ENCODE results near the gene S100A10.
A peak's percentile ranks its signal among the peaks of the same experiment; 100 is the strongest.

Gene S100A10

GRCh38 chr1:151990856-151991198 lies 2.8 kb downstream of the S100A10 start:
- peak overlapping the region in 20 of 21 experiments; percentile 62 to 100 (median 99) for H3K27ac ChIP-seq

GRCh38 chr1:151990058-151990855 lies 3.4 kb downstream of the S100A10 start:
- peak overlapping the region in 4 of 7 experiments; percentile 65 to 89 (median 78) for H3K4me3 ChIP-seq
- H3K27ac ChIP-seq, result peak overlapping the region in 20 of 21 experiments; percentile 60 to 100 (median 99)

More at GRCh38 chr1:151990856-151991198, 2.8 kb downstream of the S100A10 start:
- H3K4me3 ChIP-seq, result peak overlapping the region in 4 of 7 experiments; percentile 65 to 89 (median 78)

- Histone ChIP-seq H3K27ac (peak overlapping the region; percentile 40 to 100 (median 99)), H3K4me3 (peak overlapping the region in 1 of 7 experiments; percentile 77)
These were observed 4.3 kb downstream of the S100A10 start for GRCh38 chr1:151989211-151989862.

GRCh38 chr1:151988405-151988923 lies 5.2 kb downstream of the S100A10 start:
- peak overlapping the region in 20 of 21 experiments; percentile 60 to 100 (median 99) for H3K27ac ChIP-seq
- no peak overlapping the region for H3K4me3 ChIP-seq

GRCh38 chr1:151986501-151987190 lies 7.0 kb downstream of the S100A10 start:
- Histone ChIP-seq H3K27ac (peak overlapping the region in 1 of 21 experiments; percentile 9), H3K4me3 (no peak overlapping the region)

- Histone ChIP-seq H3K27ac (peak overlapping the region in 1 of 21 experiments; percentile 9), H3K4me3 (no peak overlapping the region)
These were observed 7.9 kb downstream of the S100A10 start for GRCh38 chr1:151985768-151986167.

GRCh38 chr1:151985270-151985669 lies 8.4 kb downstream of the S100A10 start:
- peak overlapping the region in 1 of 21 experiments; percentile 9 for H3K27ac ChIP-seq
- no peak overlapping the region for H3K4me3 ChIP-seq

- Histone ChIP-seq H3K27ac (peak overlapping the region in 3 of 21 experiments; percentile 29 to 40 (median 31)), H3K4me3 (no peak overlapping the region)
These were observed 9.2 kb downstream of the S100A10 start for GRCh38 chr1:151984313-151984956.

GRCh38 chr1:151982300-151983005 lies 11.2 kb downstream of the S100A10 start:
- Histone ChIP-seq H3K4me3 (no peak overlapping the region), H3K27ac (no peak overlapping the region)

GRCh38 chr1:151981178-151981525 lies 12.5 kb downstream of the S100A10 start:
- H3K4me3 ChIP-seq, result no peak overlapping the region
- peak overlapping the region in 9 of 21 experiments; percentile 2 to 52 (median 40) for H3K27ac ChIP-seq

GRCh38 chr1:151980287-151981177 lies 13.1 kb downstream of the S100A10 start:
- Histone ChIP-seq H3K4me3 (no peak overlapping the region), H3K27ac (peak overlapping the region in 8 of 21 experiments; percentile 2 to 52 (median 40))

GRCh38 chr1:151978922-151979321 lies 14.7 kb downstream of the S100A10 start:
- no peak overlapping the region for H3K4me3 ChIP-seq
- H3K27ac ChIP-seq, result no peak overlapping the region

- Histone ChIP-seq H3K4me3 (no peak overlapping the region), H3K27ac (no peak overlapping the region)
These were observed 15.9 kb downstream of the S100A10 start for GRCh38 chr1:151977662-151978230.

- Histone ChIP-seq H3K27ac (no peak overlapping the region), H3K4me3 (no peak overlapping the region)
These were observed 16.8 kb downstream of the S100A10 start for GRCh38 chr1:151976858-151977257.

- Histone ChIP-seq H3K27ac (no peak overlapping the region), H3K4me3 (no peak overlapping the region)
These were observed 17.7 kb downstream of the S100A10 start for GRCh38 chr1:151976015-151976343.

- H3K27ac ChIP-seq, result no peak overlapping the region
These were observed 18.2 kb downstream of the S100A10 start for GRCh38 chr1:151975311-151976014.

GRCh38 chr1:151972542-151973248 lies 21.0 kb downstream of the S100A10 start:
- Histone ChIP-seq H3K4me3 (no peak overlapping the region), H3K27ac (peak overlapping the region in 14 of 21 experiments; percentile 19 to 65 (median 44))

More at GRCh38 chr1:151975311-151976014, 18.2 kb downstream of the S100A10 start:
- H3K4me3 ChIP-seq, result no peak overlapping the region
